GM18907 (cell line): ENCODE data around the gene SUGP1.
"Not testable (repeated sequence)": the region's sequence is repeated elsewhere in the genome, so short reads cannot be mapped to it uniquely, and the experiment has no call there.

Experiments
- ATAC-seq: cut with Tn5 transposase; IDR thresholded peaks from one replicate; pipeline ENCODE4 v1.9.1; 2021; ENCODE audit warnings: mild to moderate bottlenecking, moderate library complexity; ENCODE audit not compliant: unreplicated experiment

The SUGP1 gene

GRCh38 chr19:19268453-19269385 is 51.6 kb downstream of the SUGP1 start:
- no peak for ATAC-seq

GRCh38 chr19:19267305-19267704 is 53.0 kb downstream of the SUGP1 start:
- ATAC-seq = no peak

- ATAC-seq = no peak
Measured at GRCh38 chr19:19263886-19264487, 56.3 kb downstream of the SUGP1 start.

DNA sequence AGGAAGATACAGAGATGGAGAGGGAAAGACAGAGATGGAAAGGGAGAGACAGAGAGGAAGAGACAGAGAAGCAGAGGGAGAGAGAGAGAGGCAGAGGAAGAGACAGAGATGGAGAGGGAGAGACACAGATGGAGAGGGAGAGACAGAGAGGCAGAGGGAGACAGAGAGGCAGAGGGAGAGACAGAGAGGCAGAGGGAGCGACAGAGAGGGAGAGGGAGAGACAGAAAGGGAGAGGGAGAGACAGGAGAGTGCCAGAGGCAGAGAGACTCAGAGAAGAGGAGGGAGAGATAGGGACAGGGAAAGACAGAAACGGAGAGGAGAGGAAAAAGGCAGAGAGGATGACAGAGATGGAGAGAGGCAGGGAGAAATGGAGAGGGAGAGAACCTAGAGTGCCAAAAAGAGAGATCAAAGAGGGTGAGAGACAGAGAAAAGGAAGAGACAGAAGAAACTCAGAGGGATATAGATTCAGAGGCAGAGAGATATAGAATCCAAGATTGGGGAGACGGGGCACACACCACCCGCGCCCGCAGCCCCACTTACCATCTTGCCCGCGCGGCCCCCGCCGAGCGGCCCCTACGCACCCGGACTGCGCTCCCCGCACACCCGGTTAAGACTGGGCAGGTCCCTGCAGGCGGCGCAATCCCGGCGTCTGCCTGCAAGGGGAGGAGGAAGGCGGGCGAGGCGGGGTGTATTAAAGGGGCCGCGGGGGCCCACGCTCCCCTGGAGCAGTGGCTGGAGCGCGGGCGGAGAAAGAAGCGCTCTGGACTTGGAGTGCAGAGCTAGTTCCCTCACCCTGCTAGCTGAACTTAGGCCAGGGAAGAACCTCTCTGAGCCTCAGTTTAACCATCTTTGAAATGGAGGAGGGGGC is 57.9 kb downstream of the SUGP1 start:
- no peak for ATAC-seq

DNA sequence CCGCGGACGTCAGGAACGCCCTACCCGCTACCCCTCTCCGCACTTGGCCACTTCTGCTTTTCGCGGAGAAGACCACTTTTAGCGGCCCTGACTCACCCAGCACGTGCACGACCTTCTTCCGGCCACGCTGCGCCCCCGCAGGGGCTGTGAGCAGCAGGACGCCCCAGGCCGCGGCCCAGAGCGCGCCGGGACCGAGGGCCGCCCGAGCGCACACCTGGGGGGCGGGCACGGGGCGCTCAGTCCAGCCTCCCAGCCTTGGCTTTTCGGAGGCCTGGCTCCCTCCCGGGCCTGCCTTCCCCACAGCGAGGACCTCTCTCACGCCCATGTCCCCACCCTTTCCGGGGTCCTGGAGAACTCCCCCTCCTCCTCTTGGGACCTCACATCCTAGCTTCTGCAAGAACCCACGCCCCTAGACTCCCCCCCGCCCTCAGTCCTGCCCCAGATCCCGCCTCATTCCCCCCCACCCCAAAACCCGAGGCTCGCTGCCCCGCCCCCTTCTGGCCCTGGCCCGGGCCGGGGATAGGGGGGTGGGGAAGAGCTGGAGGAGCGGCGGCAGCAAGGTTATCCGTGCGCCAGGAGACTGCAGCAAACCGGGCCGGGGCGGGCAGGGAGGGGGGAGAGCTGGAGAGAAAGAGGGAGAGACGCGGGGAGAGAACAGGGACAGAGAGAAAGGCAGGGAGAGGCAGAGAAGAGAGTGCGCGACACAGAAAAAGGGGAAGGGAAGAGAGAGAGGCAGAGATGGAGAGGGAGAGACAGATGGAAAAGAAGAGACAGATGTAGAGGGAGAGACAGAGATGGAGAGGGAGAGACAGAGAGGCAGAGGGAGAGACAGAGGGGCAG is 58.7 kb downstream of the SUGP1 start:
- no peak for ATAC-seq

GRCh38 chr19:19260417-19261214 is 59.7 kb downstream of the SUGP1 start:
- ATAC-seq = no peak

GRCh38 chr19:19259741-19260140 is 60.6 kb downstream of the SUGP1 start:
- ATAC-seq = no peak

- ATAC-seq = no peak
Measured at GRCh38 chr19:19258589-19259338, 61.5 kb downstream of the SUGP1 start.

DNA sequence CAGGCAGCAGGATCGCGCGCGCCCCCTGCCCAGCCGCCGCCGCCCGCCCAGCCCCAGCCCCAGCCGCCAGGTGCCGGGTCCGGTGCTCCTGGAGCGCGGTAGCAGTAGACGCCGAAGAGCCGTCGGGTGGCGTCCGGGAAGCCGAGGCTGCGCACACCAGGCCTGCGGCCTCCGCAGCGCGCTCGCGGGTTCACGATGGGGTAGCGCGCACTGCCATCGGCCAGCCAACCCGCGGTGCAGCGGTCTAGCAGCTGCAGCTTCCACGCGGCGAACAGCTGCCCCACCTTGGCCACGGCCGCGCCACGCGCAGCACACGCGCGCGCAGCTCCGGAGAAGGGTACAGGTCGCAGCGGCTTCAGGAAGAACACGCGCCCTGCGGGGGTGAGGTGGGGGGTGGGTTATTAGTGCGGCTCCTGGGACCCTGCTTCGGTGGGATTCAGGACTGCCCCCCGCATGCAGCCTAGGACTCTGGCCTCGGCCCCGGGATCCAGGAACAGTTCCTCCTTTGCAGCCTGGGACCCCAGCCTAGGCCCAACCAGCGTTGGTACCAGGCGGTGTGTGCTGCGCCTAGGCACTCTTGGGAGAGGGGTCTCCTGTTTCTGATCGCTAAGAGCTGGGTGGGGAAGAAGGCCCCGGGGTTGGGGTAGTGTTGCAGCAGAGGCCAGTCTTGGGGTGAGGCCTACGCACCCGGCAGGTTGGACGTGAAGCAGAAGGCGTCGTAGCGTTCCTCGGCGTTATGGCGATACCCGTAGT is 62.3 kb downstream of the SUGP1 start:
- no peak for ATAC-seq

- ATAC-seq = no peak
Measured at GRCh38 chr19:19257137-19257536, 63.2 kb downstream of the SUGP1 start.

GRCh38 chr19:19256072-19256969 is 64.0 kb downstream of the SUGP1 start:
- no peak for ATAC-seq

GRCh38 chr19:19253409-19253808 is 66.9 kb downstream of the SUGP1 start:
- ATAC-seq = not testable (repeated sequence)

- no peak for ATAC-seq
Measured at GRCh38 chr19:19250196-19250801, 70.0 kb downstream of the SUGP1 start.

DNA sequence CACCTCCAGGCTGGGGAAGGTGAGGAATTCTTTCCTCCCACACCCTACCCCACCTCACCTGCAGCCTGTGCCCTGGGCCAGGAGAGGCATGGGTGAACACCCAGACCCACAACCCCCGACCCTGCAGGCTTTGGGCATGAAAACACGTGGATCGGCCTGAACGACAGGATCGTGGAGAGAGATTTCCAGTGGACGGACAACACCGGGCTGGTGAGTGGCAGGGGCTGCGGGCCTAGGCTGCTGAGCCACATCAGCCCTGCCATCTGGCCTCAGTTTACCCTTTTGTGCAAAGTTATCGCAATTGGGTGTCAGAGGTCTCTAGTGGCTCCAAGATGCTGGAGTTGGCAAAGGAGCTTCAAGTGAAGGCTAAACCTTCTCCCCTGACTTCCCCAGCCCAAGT is 79.8 kb downstream of the SUGP1 start:
- no peak for ATAC-seq

GRCh38 chr19:19239675-19240074 is 80.6 kb downstream of the SUGP1 start:
- ATAC-seq = no peak

DNA sequence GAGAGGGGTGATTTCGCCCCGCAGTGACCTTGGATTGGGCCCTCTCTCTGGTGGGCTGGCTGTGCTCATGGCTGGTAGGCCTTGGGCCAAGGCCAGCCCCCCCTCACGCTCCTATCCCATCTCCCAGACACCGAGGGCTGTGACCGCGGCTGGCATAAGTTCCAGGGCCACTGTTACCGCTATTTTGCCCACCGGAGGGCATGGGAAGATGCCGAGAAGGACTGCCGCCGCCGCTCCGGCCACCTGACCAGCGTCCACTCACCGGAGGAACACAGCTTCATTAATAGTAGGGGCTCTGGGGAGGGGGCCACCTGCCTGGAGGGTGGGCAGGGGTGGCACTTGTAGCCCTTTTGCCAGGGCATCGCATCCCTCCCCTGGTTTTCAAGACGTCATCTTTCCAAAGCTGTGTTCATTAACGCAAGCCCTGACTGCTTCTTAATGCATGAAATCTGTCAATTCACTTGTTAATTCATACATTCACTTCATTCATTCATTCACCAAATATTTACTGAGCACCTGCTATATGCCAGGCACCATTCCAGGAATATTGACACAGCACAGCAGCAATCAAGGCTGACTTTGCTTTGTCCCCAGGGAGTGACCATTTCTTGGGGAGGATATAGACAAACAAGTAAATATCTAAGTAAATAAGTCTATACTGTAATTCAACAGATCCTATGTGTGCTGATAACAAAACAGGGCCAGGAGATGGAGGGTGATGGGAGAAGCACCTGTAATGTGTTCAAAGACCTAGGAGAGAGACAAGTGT is 82.0 kb downstream of the SUGP1 start:
- ATAC-seq = no peak
